ENCODE data around the gene PTPRG.

- no peak for TF ChIP-seq POLR2A (IDR thresholded peaks at IDR 0.05)
- TF ChIP-seq, protein P1, sequence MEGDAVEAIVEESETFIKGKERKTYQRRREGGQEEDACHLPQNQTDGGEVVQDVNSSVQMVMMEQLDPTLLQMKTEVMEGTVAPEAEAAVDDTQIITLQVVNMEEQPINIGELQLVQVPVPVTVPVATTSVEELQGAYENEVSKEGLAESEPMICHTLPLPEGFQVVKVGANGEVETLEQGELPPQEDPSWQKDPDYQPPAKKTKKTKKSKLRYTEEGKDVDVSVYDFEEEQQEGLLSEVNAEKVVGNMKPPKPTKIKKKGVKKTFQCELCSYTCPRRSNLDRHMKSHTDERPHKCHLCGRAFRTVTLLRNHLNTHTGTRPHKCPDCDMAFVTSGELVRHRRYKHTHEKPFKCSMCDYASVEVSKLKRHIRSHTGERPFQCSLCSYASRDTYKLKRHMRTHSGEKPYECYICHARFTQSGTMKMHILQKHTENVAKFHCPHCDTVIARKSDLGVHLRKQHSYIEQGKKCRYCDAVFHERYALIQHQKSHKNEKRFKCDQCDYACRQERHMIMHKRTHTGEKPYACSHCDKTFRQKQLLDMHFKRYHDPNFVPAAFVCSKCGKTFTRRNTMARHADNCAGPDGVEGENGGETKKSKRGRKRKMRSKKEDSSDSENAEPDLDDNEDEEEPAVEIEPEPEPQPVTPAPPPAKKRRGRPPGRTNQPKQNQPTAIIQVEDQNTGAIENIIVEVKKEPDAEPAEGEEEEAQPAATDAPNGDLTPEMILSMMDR (IDR thresholded peaks at IDR 0.05): no peak
Measured at GRCh38 chr3:61664105-61664482, 102.7 kb downstream of the PTPRG start.

All from adrenal gland (tissue), 5 donors.